ENCODE data around the gene CCDC86. TPM values are rescaled to one million over a fixed set of nuclear protein-coding genes. Genes with fewer than 3 reads are reported as not detected.

Gene CCDC86
- polyA plus RNA-seq (2013): 18.0 TPM

GRCh38 chr11:60841797-60842667, at the start of gene CCDC86:
CCDC86 (plus strand) TSS chr11:60842113; CDS start chr11:60842125, 12 bp downstream.
- H3K4me3 ChIP-seq (ENCODE audit: control insufficient read depth in 1 of 7, extremely low read depth in 1 of 7, insufficient read depth in 4 of 7, low read depth in 2 of 7, low read length in 6 of 7): peak within 1 kb of the TSS; percentile 73 to 97 (median 87)
- WGBS (ENCODE audit: insufficient coverage): under 1% methylated on average over 54 of the region's 57 CpGs
- CTCF ChIA-PET: interaction anchor here (1.1 to 12.4 kb wide), 6 partner anchors 11 to 57 kb away, joined by 4 to 128 read pairs (median 16); partner anchors contain the start of genes PTGDR2 and ZP1
- DNase-seq: peak; percentile 96 to 97 (median 96)
- H3K27me3 ChIP-seq (replicated peaks in 2 of 5; ENCODE audit: control insufficient read depth in 4 of 5, insufficient read depth in 5 of 5, low read length in 4 of 5): no peaks in the 10 kb centered on the region
- H3K4me1 ChIP-seq (ENCODE audit: control extremely low read depth in 1 of 4, control insufficient read depth in 4 of 4, insufficient read depth in 4 of 4, low read length in 3 of 4): peaks cover 15 to 41% (median 31%) of the 10 kb centered on the region in 4 experiments
- POLR2A ChIA-PET: no interaction called here
- H3K27ac ChIP-seq (ENCODE audit: insufficient read depth in 1 of 2, low read depth in 1 of 2, low read length in 2 of 2, poor library complexity in 1 of 2, severe bottlenecking in 2 of 2): peak within 1 kb of the TSS; percentile 44 to 74
- no peaks in the 10 kb centered on the region for H3K9me3 ChIP-seq (ENCODE audit: control extremely low read depth in 1 of 5, control insufficient read depth in 4 of 5, insufficient read depth in 2 of 5, low read depth in 1 of 5, low read length in 4 of 5)
- H3K36me3 ChIP-seq (ENCODE audit: control insufficient read depth in 4 of 4, insufficient read depth in 4 of 4, low read length in 3 of 4): peaks cover 0 to 14% (median 5%) of the 10 kb centered on the region in 4 experiments

GRCh38 chr11:60792521-60792920, 49.4 kb upstream of the CCDC86 start:
- Histone ChIP-seq H3K27me3 (replicated peaks in 2 of 5; ENCODE audit: control insufficient read depth in 4 of 5, insufficient read depth in 5 of 5, low read length in 4 of 5) (peaks cover 0 to 5% (median 0%) of the 10 kb centered on the region in 5 experiments), H3K4me3 (ENCODE audit: control insufficient read depth in 1 of 7, extremely low read depth in 1 of 7, insufficient read depth in 4 of 7, low read depth in 2 of 7, low read length in 6 of 7) (no peak overlapping the region), H3K9me3 (ENCODE audit: control extremely low read depth in 1 of 5, control insufficient read depth in 4 of 5, insufficient read depth in 2 of 5, low read depth in 1 of 5, low read length in 4 of 5) (peaks cover 0 to 6% (median 0%) of the 10 kb centered on the region in 5 experiments), H3K27ac (ENCODE audit: insufficient read depth in 1 of 2, low read depth in 1 of 2, low read length in 2 of 2, poor library complexity in 1 of 2, severe bottlenecking in 2 of 2) (no peak overlapping the region), H3K36me3 (ENCODE audit: control insufficient read depth in 4 of 4, insufficient read depth in 4 of 4, low read length in 3 of 4) (no peaks in the 10 kb centered on the region), H3K4me1 (ENCODE audit: control extremely low read depth in 1 of 4, control insufficient read depth in 4 of 4, insufficient read depth in 4 of 4, low read length in 3 of 4) (no peaks in the 10 kb centered on the region)
- WGBS (ENCODE audit: insufficient coverage): 96% methylated on average over 3 of the region's 3 CpGs
- ChIA-PET POLR2A (no interaction called here), CTCF (interaction anchor here (2.1 kb wide), 1 partner anchor 30 kb away, joined by 7 read pairs; no protein-coding TSS in a partner anchor)
- DNase-seq: no peak

- H3K36me3 ChIP-seq (ENCODE audit: control insufficient read depth in 4 of 4, insufficient read depth in 4 of 4, low read length in 3 of 4): no peaks in the 10 kb centered on the region
- peaks cover 0 to 7% (median 0%) of the 10 kb centered on the region in 5 experiments for H3K27me3 ChIP-seq (replicated peaks in 2 of 5; ENCODE audit: control insufficient read depth in 4 of 5, insufficient read depth in 5 of 5, low read length in 4 of 5)
- H3K27ac ChIP-seq (ENCODE audit: insufficient read depth in 1 of 2, low read depth in 1 of 2, low read length in 2 of 2, poor library complexity in 1 of 2, severe bottlenecking in 2 of 2): no peak overlapping the region
- WGBS (ENCODE audit: insufficient coverage): 84% methylated on average over 6 of the region's 6 CpGs
- no peaks in the 10 kb centered on the region for H3K4me1 ChIP-seq (ENCODE audit: control extremely low read depth in 1 of 4, control insufficient read depth in 4 of 4, insufficient read depth in 4 of 4, low read length in 3 of 4)
- ChIA-PET CTCF (interaction anchor here (1.2 to 2.7 kb wide), 2 partner anchors 17 to 20 kb away, joined by 3 to 13 read pairs; no protein-coding TSS in a partner anchor), POLR2A (no interaction called here)
- peaks cover 0 to 6% (median 0%) of the 10 kb centered on the region in 5 experiments for H3K9me3 ChIP-seq (ENCODE audit: control extremely low read depth in 1 of 5, control insufficient read depth in 4 of 5, insufficient read depth in 2 of 5, low read depth in 1 of 5, low read length in 4 of 5)
- no peak for DNase-seq
- H3K4me3 ChIP-seq (ENCODE audit: control insufficient read depth in 1 of 7, extremely low read depth in 1 of 7, insufficient read depth in 4 of 7, low read depth in 2 of 7, low read length in 6 of 7): no peak overlapping the region
Measured at GRCh38 chr11:60795291-60795690, 46.6 kb upstream of the CCDC86 start.

- Histone ChIP-seq H3K27me3 (replicated peaks in 2 of 5; ENCODE audit: control insufficient read depth in 4 of 5, insufficient read depth in 5 of 5, low read length in 4 of 5) (peaks cover 0 to 3% (median 0%) of the 10 kb centered on the region in 5 experiments), H3K36me3 (ENCODE audit: control insufficient read depth in 4 of 4, insufficient read depth in 4 of 4, low read length in 3 of 4) (no peaks in the 10 kb centered on the region), H3K4me3 (ENCODE audit: control insufficient read depth in 1 of 7, extremely low read depth in 1 of 7, insufficient read depth in 4 of 7, low read depth in 2 of 7, low read length in 6 of 7) (no peak overlapping the region), H3K4me1 (ENCODE audit: control extremely low read depth in 1 of 4, control insufficient read depth in 4 of 4, insufficient read depth in 4 of 4, low read length in 3 of 4) (no peaks in the 10 kb centered on the region), H3K9me3 (ENCODE audit: control extremely low read depth in 1 of 5, control insufficient read depth in 4 of 5, insufficient read depth in 2 of 5, low read depth in 1 of 5, low read length in 4 of 5) (no peaks in the 10 kb centered on the region), H3K27ac (ENCODE audit: insufficient read depth in 1 of 2, low read depth in 1 of 2, low read length in 2 of 2, poor library complexity in 1 of 2, severe bottlenecking in 2 of 2) (no peak overlapping the region)
- DNase-seq: no peak
- POLR2A ChIA-PET: no interaction called here
- CTCF ChIA-PET: no interaction called here
- WGBS (ENCODE audit: insufficient coverage): 97% methylated on average over 17 of the region's 17 CpGs
Measured at GRCh38 chr11:60797846-60798630, 43.9 kb upstream of the CCDC86 start.

- Histone ChIP-seq H3K4me3 (ENCODE audit: control insufficient read depth in 1 of 7, extremely low read depth in 1 of 7, insufficient read depth in 4 of 7, low read depth in 2 of 7, low read length in 6 of 7) (no peak overlapping the region), H3K9me3 (ENCODE audit: control extremely low read depth in 1 of 5, control insufficient read depth in 4 of 5, insufficient read depth in 2 of 5, low read depth in 1 of 5, low read length in 4 of 5) (no peaks in the 10 kb centered on the region), H3K27ac (ENCODE audit: insufficient read depth in 1 of 2, low read depth in 1 of 2, low read length in 2 of 2, poor library complexity in 1 of 2, severe bottlenecking in 2 of 2) (no peak overlapping the region), H3K36me3 (ENCODE audit: control insufficient read depth in 4 of 4, insufficient read depth in 4 of 4, low read length in 3 of 4) (no peaks in the 10 kb centered on the region), H3K27me3 (replicated peaks in 2 of 5; ENCODE audit: control insufficient read depth in 4 of 5, insufficient read depth in 5 of 5, low read length in 4 of 5) (peaks cover 0 to 2% (median 0%) of the 10 kb centered on the region in 5 experiments), H3K4me1 (ENCODE audit: control extremely low read depth in 1 of 4, control insufficient read depth in 4 of 4, insufficient read depth in 4 of 4, low read length in 3 of 4) (no peaks in the 10 kb centered on the region)
- no peak for DNase-seq
- ChIA-PET POLR2A (no interaction called here), CTCF (no interaction called here)
- 100% methylated on average over 1 of the region's 3 CpGs for WGBS (ENCODE audit: insufficient coverage)
Measured at GRCh38 chr11:60798631-60799030, 43.3 kb upstream of the CCDC86 start.

- DNase-seq: no peak
- Histone ChIP-seq H3K27ac (ENCODE audit: insufficient read depth in 1 of 2, low read depth in 1 of 2, low read length in 2 of 2, poor library complexity in 1 of 2, severe bottlenecking in 2 of 2) (no peak overlapping the region), H3K4me3 (ENCODE audit: control insufficient read depth in 1 of 7, extremely low read depth in 1 of 7, insufficient read depth in 4 of 7, low read depth in 2 of 7, low read length in 6 of 7) (no peak overlapping the region), H3K9me3 (ENCODE audit: control extremely low read depth in 1 of 5, control insufficient read depth in 4 of 5, insufficient read depth in 2 of 5, low read depth in 1 of 5, low read length in 4 of 5) (no peaks in the 10 kb centered on the region), H3K4me1 (ENCODE audit: control extremely low read depth in 1 of 4, control insufficient read depth in 4 of 4, insufficient read depth in 4 of 4, low read length in 3 of 4) (peaks cover 0 to 3% (median 0%) of the 10 kb centered on the region in 4 experiments), H3K27me3 (replicated peaks in 2 of 5; ENCODE audit: control insufficient read depth in 4 of 5, insufficient read depth in 5 of 5, low read length in 4 of 5) (peaks cover 0 to 2% (median 0%) of the 10 kb centered on the region in 5 experiments), H3K36me3 (ENCODE audit: control insufficient read depth in 4 of 4, insufficient read depth in 4 of 4, low read length in 3 of 4) (no peaks in the 10 kb centered on the region)
- POLR2A ChIA-PET: no interaction called here
- 93% methylated on average over 10 of the region's 10 CpGs for WGBS (ENCODE audit: insufficient coverage)
- CTCF ChIA-PET: interaction anchor here (1.0 to 2.0 kb wide), 3 partner anchors 8 to 99 kb away, joined by 3 to 15 read pairs (median 4); no protein-coding TSS in a partner anchor
Measured at GRCh38 chr11:60801194-60801593, 40.7 kb upstream of the CCDC86 start.
